ENCODE results near the gene TFCP2L1. TPM values are rescaled to one million over a fixed set of nuclear protein-coding genes. Genes with fewer than 3 reads are reported as not detected.
A peak's percentile ranks its signal among the peaks of the same experiment; 100 is the strongest.

The TFCP2L1 gene
- polyA plus RNA-seq, 3 donors: 0.03 to 0.24 TPM; not detected in 1

DNA sequence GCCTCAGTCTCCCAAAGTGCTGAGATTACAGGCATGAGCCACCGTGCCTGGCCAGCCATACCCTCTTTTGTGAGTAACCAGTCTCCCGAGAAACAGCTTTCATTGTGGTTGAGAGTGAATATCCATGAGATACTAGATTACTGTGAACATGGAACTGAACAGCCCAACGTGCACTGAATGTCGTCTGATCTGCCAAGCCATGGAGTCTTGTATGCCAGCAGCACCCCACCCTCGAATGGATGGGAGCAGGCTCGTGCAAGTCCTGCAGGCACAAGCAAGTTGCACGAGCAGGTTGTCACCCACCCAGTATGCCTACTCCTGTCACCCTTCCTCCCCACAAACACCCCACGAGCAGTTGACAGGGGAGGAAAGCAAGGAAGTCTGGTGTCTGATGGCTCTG, 36.5 kb upstream of the TFCP2L1 start:
- Histone ChIP-seq H3K36me3 (replicated peaks in 1 of 2; ENCODE audit: control insufficient read depth in 1 of 2, insufficient read depth in 2 of 2, low read length in 2 of 2) (no peaks in the 10 kb centered on the region), H3K79me2 (ENCODE audit: insufficient read depth, low read length) (no peaks in the 10 kb centered on the region), H4K20me1 (ENCODE audit: insufficient read depth, low read length) (no peaks in the 10 kb centered on the region), H3K27me3 (ENCODE audit: control insufficient read depth in 2 of 2, insufficient read depth in 2 of 2, low read length in 2 of 2) (no peaks in the 10 kb centered on the region), H3K4me1 (ENCODE audit: control insufficient read depth in 1 of 2, insufficient read depth in 2 of 2, low read length in 2 of 2) (no peaks in the 10 kb centered on the region), H3K4me3 (replicated peaks in 1 of 3; ENCODE audit: low read depth in 2 of 3, low read length in 3 of 3) (no peak overlapping the region), H3K9ac (ENCODE audit: insufficient read depth, low read length, poor library complexity, severe bottlenecking) (no peak overlapping the region), H3K4me2 (replicated peaks; ENCODE audit: extremely low read depth, low read length, poor library complexity, severe bottlenecking) (no peak overlapping the region), H2AFZ (ENCODE audit: insufficient read depth, low read depth, low read length, poor library complexity, severe bottlenecking) (no peak overlapping the region), H3K9me3 (replicated peaks in 1 of 2; ENCODE audit: control insufficient read depth in 1 of 2, insufficient read depth in 1 of 2, low read length in 2 of 2) (no peaks in the 10 kb centered on the region), H3K27ac (ENCODE audit: low read depth in 1 of 2, low read length in 2 of 2) (no peak overlapping the region)
- Mint-ChIP-seq H3K27me3 (ENCODE audit: low read depth in 3 of 3) (peaks cover 3 to 9% (median 6%) of the 10 kb centered on the region in 3 donors), H3K27ac (peak overlapping the region in 1 of 7 donors; percentile 53), H3K9me3 (peaks cover 0 to 2% (median 0%) of the 10 kb centered on the region in 7 donors), H3K4me3 (no peak overlapping the region), H3K4me1 (peaks cover 3% of the 10 kb centered on the region), H3K36me3 (no peaks in the 10 kb centered on the region)
- intact Hi-C loops (cut with micrococcal nuclease): loop anchor here in 1 of 2 donors (5.0 kb wide), 1 partner anchor 234 kb away; no protein-coding TSS in a partner anchor
- TF ChIP-seq, protein P1, sequence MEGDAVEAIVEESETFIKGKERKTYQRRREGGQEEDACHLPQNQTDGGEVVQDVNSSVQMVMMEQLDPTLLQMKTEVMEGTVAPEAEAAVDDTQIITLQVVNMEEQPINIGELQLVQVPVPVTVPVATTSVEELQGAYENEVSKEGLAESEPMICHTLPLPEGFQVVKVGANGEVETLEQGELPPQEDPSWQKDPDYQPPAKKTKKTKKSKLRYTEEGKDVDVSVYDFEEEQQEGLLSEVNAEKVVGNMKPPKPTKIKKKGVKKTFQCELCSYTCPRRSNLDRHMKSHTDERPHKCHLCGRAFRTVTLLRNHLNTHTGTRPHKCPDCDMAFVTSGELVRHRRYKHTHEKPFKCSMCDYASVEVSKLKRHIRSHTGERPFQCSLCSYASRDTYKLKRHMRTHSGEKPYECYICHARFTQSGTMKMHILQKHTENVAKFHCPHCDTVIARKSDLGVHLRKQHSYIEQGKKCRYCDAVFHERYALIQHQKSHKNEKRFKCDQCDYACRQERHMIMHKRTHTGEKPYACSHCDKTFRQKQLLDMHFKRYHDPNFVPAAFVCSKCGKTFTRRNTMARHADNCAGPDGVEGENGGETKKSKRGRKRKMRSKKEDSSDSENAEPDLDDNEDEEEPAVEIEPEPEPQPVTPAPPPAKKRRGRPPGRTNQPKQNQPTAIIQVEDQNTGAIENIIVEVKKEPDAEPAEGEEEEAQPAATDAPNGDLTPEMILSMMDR (IDR thresholded peaks at IDR 0.05): no peak
- 91% methylated on average over 5 of the region's 8 CpGs for WGBS (ENCODE audit: insufficient coverage)
- no peak for DNase-seq

GRCh38 chr2:121319941-121320340, 34.9 kb upstream of the TFCP2L1 start:
- Histone ChIP-seq H3K27ac (ENCODE audit: low read depth in 1 of 2, low read length in 2 of 2) (no peak overlapping the region), H3K9me3 (replicated peaks in 1 of 2; ENCODE audit: control insufficient read depth in 1 of 2, insufficient read depth in 1 of 2, low read length in 2 of 2) (no peaks in the 10 kb centered on the region), H3K79me2 (ENCODE audit: insufficient read depth, low read length) (no peaks in the 10 kb centered on the region), H2AFZ (ENCODE audit: insufficient read depth, low read depth, low read length, poor library complexity, severe bottlenecking) (no peak overlapping the region), H3K4me1 (ENCODE audit: control insufficient read depth in 1 of 2, insufficient read depth in 2 of 2, low read length in 2 of 2) (no peaks in the 10 kb centered on the region), H3K4me2 (replicated peaks; ENCODE audit: extremely low read depth, low read length, poor library complexity, severe bottlenecking) (no peak overlapping the region), H3K27me3 (ENCODE audit: control insufficient read depth in 2 of 2, insufficient read depth in 2 of 2, low read length in 2 of 2) (no peaks in the 10 kb centered on the region), H3K4me3 (replicated peaks in 1 of 3; ENCODE audit: low read depth in 2 of 3, low read length in 3 of 3) (no peak overlapping the region), H3K36me3 (replicated peaks in 1 of 2; ENCODE audit: control insufficient read depth in 1 of 2, insufficient read depth in 2 of 2, low read length in 2 of 2) (no peaks in the 10 kb centered on the region), H3K9ac (ENCODE audit: insufficient read depth, low read length, poor library complexity, severe bottlenecking) (no peak overlapping the region), H4K20me1 (ENCODE audit: insufficient read depth, low read length) (no peaks in the 10 kb centered on the region)
- intact Hi-C loops (cut with micrococcal nuclease): loop anchor here in 1 of 2 donors (5.0 kb wide), 1 partner anchor 233 kb away; no protein-coding TSS in a partner anchor
- Mint-ChIP-seq H3K27ac (no peak overlapping the region), H3K4me3 (no peak overlapping the region), H3K36me3 (no peaks in the 10 kb centered on the region), H3K27me3 (ENCODE audit: low read depth in 3 of 3) (peaks cover 3 to 9% (median 8%) of the 10 kb centered on the region in 3 donors), H3K9me3 (peaks cover 0 to 2% (median 0%) of the 10 kb centered on the region in 7 donors), H3K4me1 (peaks cover 3% of the 10 kb centered on the region)
- DNase-seq: no peak
- TF ChIP-seq, protein P1 (IDR thresholded peaks at IDR 0.05): no peak
- WGBS (ENCODE audit: insufficient coverage): 93% methylated on average over 3 of the region's 3 CpGs

Data from CD14-positive monocyte (primary cell).